Body of pancreas (tissue), 4 donors: ENCODE data around the gene GPRIN3.

Source experiments
- POLR2A ChIP-seq, 3 donors: fragments of 450-650 bp; IDR thresholded peaks; one replicate each; pipeline ENCODE4 v1.6.1; 2016; ENCODE audit warnings: antibody characterized with exemption in 3 of 3, mild to moderate bottlenecking in 2 of 3
- TF ChIP-seq, protein P1 (sequence below), 7 experiments: fragments of 450-650 bp in 4 of 7; fragments of 200-600 bp in 3 of 7; sonication (generic) in 3 of 7; IDR thresholded peaks; one replicate each; pipeline ENCODE4 v1.5.1; 2016 to 2019; ENCODE audit warnings: antibody characterized with exemption in 7 of 7

DNA sequence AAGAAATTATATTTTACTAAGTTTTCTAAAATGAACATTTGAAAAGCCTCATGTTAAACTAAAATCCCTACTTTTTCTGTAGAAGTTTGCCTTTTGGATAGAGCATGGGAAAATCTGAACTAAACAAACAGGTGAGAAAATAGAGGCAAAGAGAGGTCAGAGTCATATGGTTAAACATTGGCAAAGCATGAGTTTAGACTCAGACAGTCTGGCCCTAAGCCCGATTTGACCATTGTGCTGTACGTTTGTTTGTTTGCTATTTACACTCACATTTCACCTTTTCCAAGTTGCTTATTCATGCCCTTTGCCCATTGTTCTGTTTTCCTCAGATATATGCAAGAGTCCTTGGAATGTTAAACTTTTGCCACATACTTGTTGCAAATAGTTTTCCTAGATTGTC, 110.9 kb downstream of the GPRIN3 start:
- TF ChIP-seq, protein P1, sequence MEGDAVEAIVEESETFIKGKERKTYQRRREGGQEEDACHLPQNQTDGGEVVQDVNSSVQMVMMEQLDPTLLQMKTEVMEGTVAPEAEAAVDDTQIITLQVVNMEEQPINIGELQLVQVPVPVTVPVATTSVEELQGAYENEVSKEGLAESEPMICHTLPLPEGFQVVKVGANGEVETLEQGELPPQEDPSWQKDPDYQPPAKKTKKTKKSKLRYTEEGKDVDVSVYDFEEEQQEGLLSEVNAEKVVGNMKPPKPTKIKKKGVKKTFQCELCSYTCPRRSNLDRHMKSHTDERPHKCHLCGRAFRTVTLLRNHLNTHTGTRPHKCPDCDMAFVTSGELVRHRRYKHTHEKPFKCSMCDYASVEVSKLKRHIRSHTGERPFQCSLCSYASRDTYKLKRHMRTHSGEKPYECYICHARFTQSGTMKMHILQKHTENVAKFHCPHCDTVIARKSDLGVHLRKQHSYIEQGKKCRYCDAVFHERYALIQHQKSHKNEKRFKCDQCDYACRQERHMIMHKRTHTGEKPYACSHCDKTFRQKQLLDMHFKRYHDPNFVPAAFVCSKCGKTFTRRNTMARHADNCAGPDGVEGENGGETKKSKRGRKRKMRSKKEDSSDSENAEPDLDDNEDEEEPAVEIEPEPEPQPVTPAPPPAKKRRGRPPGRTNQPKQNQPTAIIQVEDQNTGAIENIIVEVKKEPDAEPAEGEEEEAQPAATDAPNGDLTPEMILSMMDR (IDR thresholded peaks at IDR 0.05): no peak
- no peak for TF ChIP-seq POLR2A (IDR thresholded peaks at IDR 0.05)
